C4-2B (cell line): ENCODE results near the gene SVBP.

Experiments used
- H3K27ac ChIP-seq: fragments of 450-650 bp; 2 replicates; pipeline ENCODE4 v1.5.1; 2017
- ZFX ChIP-seq: fragments of 450-650 bp; IDR thresholded peaks from 2 replicates; pipeline ENCODE4 v1.6.1; 2017
- TF ChIP-seq, protein P1 (sequence below): fragments of 450-650 bp; conservative IDR thresholded peaks from 2 replicates; pipeline ENCODE4 v1.5.1; 2017; ENCODE audit warnings: mild to moderate bottlenecking

The SVBP gene

DNA sequence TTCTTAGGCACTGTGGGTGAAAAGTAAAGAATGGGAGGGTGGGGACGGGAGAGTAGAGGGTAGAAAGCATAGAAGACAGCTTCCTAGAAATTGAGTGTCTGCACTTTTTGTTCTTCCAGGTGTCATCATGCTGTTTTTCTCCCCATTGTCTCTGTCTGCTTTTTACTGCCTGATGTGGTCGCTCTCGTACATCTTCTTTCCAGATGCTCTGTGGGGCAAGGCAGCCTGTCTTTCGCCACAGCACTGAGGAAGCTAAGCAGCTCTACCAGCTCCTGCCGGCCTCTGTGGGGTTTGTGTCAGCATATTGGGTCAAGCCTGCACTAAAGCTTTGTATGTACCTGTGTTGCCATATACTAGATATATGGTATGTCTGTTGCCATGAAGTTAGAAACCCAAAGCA is 19.2 kb downstream of the SVBP start:
- H3K27ac ChIP-seq, result no peak overlapping the region
- no peak for TF ChIP-seq ZFX
- TF ChIP-seq, protein P1, sequence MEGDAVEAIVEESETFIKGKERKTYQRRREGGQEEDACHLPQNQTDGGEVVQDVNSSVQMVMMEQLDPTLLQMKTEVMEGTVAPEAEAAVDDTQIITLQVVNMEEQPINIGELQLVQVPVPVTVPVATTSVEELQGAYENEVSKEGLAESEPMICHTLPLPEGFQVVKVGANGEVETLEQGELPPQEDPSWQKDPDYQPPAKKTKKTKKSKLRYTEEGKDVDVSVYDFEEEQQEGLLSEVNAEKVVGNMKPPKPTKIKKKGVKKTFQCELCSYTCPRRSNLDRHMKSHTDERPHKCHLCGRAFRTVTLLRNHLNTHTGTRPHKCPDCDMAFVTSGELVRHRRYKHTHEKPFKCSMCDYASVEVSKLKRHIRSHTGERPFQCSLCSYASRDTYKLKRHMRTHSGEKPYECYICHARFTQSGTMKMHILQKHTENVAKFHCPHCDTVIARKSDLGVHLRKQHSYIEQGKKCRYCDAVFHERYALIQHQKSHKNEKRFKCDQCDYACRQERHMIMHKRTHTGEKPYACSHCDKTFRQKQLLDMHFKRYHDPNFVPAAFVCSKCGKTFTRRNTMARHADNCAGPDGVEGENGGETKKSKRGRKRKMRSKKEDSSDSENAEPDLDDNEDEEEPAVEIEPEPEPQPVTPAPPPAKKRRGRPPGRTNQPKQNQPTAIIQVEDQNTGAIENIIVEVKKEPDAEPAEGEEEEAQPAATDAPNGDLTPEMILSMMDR, result no peak

DNA sequence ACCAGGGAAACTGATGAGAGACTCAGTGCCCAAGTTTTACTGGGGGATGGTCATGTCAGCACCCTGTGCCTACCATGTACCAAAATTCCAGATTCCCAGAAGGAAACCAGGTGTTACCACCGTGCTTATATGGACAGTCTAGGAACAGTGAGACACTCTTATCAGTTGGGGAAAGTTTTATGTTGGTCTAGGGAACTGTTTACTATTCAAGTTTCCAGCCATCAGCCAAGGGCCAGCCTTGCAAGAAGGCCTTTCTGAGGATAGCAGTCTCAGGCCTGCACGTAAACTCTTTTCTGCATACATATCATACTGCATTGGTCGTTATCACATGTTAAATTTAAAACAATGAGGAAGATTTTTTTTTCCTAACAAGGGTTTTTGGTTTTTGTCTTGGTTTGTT is 19.8 kb downstream of the SVBP start:
- no peak overlapping the region for H3K27ac ChIP-seq
- TF ChIP-seq, protein P1, result no peak
- TF ChIP-seq ZFX, result no peak

DNA sequence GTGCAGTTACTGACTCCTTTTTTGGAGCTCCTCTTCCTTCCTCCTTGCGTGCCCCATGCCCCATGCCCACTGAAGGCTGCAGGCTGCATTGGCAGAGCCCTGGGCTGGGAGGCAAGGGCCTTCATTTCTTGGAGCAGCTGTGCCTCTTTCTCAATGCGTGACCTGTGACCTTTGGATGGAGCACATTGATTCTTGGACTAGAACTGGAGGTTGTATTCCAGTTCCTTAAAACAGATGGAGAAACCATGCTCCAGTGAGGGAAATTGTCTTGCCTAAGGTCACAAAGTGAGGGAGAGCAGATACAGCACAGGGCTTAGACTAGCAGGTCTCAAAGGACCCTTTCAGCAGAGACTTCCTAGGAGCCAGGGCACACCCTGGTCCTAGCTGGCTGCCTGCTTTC is 23.4 kb downstream of the SVBP start:
- no peak overlapping the region for H3K27ac ChIP-seq
- TF ChIP-seq, protein P1, result no peak
- no peak for TF ChIP-seq ZFX

DNA sequence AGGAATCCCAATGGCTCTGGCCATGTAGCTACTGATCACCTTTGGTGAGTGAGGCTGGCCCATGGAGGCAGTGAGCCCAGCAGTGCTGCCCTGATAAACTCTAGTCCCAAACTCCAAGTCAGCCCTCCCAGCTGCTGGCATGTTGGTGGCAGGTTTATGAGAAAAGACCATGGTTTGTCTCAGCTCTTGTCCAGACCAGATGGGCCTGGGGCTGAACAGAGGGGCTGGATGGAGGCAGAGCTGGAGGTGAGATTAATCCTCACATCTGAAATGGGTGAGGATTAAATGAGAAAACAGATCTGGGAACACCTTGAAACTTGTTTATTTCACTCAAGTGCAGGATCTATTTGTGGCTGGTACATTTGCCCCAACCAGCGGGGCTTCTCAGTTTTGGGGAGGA is 29.2 kb downstream of the SVBP start:
- H3K27ac ChIP-seq, result no peak overlapping the region
- TF ChIP-seq, protein P1, result no peak
- no peak for TF ChIP-seq ZFX

DNA sequence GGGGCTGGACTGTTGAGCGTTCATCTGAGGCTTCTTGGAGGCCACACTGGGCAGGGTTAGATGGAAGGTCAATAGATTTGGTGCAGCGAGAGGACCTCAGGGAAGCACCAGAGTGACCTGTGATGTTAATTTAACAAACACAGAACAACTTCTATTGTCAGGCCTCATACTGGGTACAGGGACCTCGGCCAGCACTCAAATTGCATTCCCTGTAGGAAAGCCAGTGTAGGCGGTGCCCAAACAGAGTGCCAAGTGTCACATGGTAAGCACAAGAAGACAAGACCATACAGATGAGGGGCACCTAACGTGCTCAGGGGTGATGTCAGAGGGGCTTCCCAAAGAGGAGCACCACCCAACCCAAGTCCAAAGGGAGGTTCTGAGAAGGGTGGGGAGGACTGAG is 31.1 kb downstream of the SVBP start:
- H3K27ac ChIP-seq, result no peak overlapping the region
- no peak for TF ChIP-seq ZFX
- TF ChIP-seq, protein P1, result no peak

DNA sequence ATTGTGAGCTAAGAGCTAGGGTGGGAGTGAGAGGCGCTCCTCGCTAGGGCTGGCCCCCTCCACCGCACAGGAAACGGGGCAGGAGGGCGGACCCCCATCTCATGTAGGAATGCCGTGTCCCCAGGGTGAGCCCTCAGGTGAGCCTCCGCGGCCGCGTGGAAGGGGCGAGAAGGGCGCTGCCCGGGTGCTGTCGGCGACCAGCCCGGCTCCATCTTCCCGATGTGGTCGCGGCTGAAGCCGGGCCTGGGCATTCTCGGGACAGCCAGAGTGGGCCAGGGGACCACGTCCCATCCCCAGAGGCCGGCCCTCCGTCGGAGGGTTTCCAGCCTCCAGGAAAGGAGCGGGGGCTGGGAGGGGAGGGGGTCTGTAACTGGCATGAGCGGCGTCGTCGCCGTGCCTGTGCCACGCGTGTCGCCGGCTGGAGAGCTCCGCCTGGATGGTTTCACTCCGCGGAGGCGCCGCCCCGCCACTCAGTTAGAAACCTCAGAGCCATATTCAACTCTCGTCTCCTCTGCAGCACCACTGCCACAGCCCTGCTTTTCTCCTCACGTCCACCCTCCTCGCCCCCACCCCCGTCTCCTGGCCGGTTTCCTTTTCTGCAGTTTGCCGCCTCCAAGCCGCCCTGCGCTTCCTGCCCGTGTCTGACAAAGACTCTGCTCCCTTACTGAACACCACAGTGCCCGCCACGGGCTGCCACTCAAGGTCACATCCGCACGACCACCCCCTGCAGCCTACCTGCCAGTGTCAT is 32.1 kb downstream of the SVBP start, which contains the start of gene TMEM269:
TMEM269 (plus strand) TSS at position 46 of the 748 bp plus-strand sequence. CDS start 4,903 bp downstream, outside the sequence.
- H3K27ac ChIP-seq, result no peak within 1 kb of the TSS
- TF ChIP-seq, protein P1, result no peak
- TF ChIP-seq ZFX, result no peak

DNA sequence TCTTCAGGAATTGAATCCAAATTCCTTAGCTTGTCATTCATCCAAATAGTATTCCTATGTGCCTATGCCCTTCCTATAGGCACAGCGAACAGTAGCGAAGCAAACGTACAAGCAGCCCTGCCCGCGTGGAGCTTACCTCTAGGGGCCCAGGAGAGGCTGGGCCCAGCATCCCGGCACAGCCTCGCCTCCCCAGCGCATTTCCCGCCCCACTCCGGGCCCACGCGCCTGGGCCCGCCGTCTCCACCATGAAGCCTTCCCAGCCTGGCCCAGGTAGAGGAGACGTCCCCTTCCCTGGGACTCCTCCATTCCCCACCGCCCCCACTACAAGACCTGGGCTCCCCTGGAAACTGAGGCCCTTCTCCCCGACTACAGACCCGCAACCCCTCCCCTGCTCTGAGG is 32.7 kb downstream of the SVBP start:
- no peak overlapping the region for H3K27ac ChIP-seq
- no peak for TF ChIP-seq ZFX
- TF ChIP-seq, protein P1, result no peak
